ENCODE results near the gene C1orf216. TPM values are rescaled to one million over a fixed set of nuclear protein-coding genes. Genes with fewer than 3 reads are reported as not detected.

Gene C1orf216
- 10 to 100 TPM in 1 of 2 donors, 1 to 10 TPM in 1; 9.8 to 13.0 TPM for total RNA-seq
- polyA plus RNA-seq (2013, experiment 1 of 2) = 8.9 TPM
- 8.1 TPM for polyA plus RNA-seq (2013, experiment 2 of 2)
- long read RNA-seq, experiment 1, partial matches to known transcripts = 0 of 4 reads
- long read RNA-seq, experiment 1, other reads (novel, unspliced or antisense) = 4 of 4 reads
- long read RNA-seq, experiment 2, transcript C1orf216-201 (2 exons, 3,218 nt) = major isoform, 14 of 22 reads
- long read RNA-seq, experiment 2, partial matches to known transcripts = 0 of 22 reads
- long read RNA-seq, experiment 2, other reads (novel, unspliced or antisense) = 8 of 22 reads
- long read RNA-seq, experiment 3, transcript C1orf216-201 (2 exons, 3,218 nt) = major isoform, 41 of 43 reads
- long read RNA-seq, experiment 3, partial matches to known transcripts = 0 of 43 reads
- long read RNA-seq, experiment 3, other reads (novel, unspliced or antisense) = 1 of 43 reads
- long read RNA-seq, experiment 4, partial matches to known transcripts = 0 of 2 reads
- long read RNA-seq, experiment 4, other reads (novel, unspliced or antisense) = 2 of 2 reads

- WGBS, 2 experiments (ENCODE audit: insufficient coverage in 1 of 2, insufficient read length in 1 of 2) = 11 to 13% methylated on average over 31 to 76 of the region's 76 CpGs
Observed at GRCh38 chr1:35718492-35719336, at the start of gene C1orf216. Gene C1orf216, minus strand, starts transcription at chr1:35718884. Its CDS starts 2,563 bp downstream, at chr1:35716321.

GRCh38 chr1:35764283-35764682, 45.6 kb upstream of the C1orf216 start:
- Histone ChIP-seq H3K36me3 (ENCODE audit: control insufficient read depth, insufficient read depth, low read length) (peaks cover 67% of the 10 kb centered on the region), H3K4me1 (ENCODE audit: control insufficient read depth, insufficient read depth, low read length) (no peaks in the 10 kb centered on the region), H3K27me3 (ENCODE audit: control insufficient read depth, insufficient read depth, low read length, poor library complexity, severe bottlenecking) (no peaks in the 10 kb centered on the region), H3K27ac (ENCODE audit: low read depth, low read length) (no peak overlapping the region), H3K4me3 (ENCODE audit: low read length) (no peak overlapping the region), H3K9ac (ENCODE audit: extremely low read depth, low read length, poor library complexity, severe bottlenecking) (peak overlapping the region; percentile 2), H3K9me3 (ENCODE audit: control insufficient read depth, low read length) (no peaks in the 10 kb centered on the region)
- Mint-ChIP-seq H3K4me1 (peaks cover 2% of the 10 kb centered on the region), H3K27me3 (ENCODE audit: insufficient read depth) (no peaks in the 10 kb centered on the region), H3K9me3 (no peaks in the 10 kb centered on the region), H3K27ac (no peak overlapping the region), H3K4me3 (no peak overlapping the region), H3K36me3 (ENCODE audit: low read depth) (peaks cover 33% of the 10 kb centered on the region)
- no peak for TF ChIP-seq CTCF (conservative IDR thresholded peaks at IDR 0.05)
- DNase-seq = no peak
- WGBS, 2 experiments (ENCODE audit: insufficient coverage in 1 of 2, insufficient read length in 1 of 2) = 96 to 100% methylated on average over 2 to 3 of the region's 3 CpGs

More at GRCh38 chr1:35718492-35719336, at the start of gene C1orf216:
- H3K4me1 ChIP-seq (ENCODE audit: control insufficient read depth, insufficient read depth, low read length) = no peaks in the 10 kb centered on the region
- peak within 1 kb of the TSS; percentile 85 for H3K4me3 ChIP-seq (ENCODE audit: low read length)
- no peak within 1 kb of the TSS for H3K27ac ChIP-seq (ENCODE audit: low read depth, low read length)
- Mint-ChIP-seq H3K27ac (peak within 1 kb of the TSS; percentile 45), H3K4me3 (peak within 1 kb of the TSS; percentile 59), H3K36me3 (ENCODE audit: low read depth) (peaks cover 18% of the 10 kb centered on the region), H3K27me3 (ENCODE audit: insufficient read depth) (peaks cover 6% of the 10 kb centered on the region), H3K4me1 (peaks cover 4% of the 10 kb centered on the region), H3K9me3 (no peaks in the 10 kb centered on the region)
- peak within 1 kb of the TSS; percentile 44 for H3K9ac ChIP-seq (ENCODE audit: extremely low read depth, low read length, poor library complexity, severe bottlenecking)
- H3K9me3 ChIP-seq (ENCODE audit: control insufficient read depth, low read length) = no peaks in the 10 kb centered on the region
- H3K27me3 ChIP-seq (ENCODE audit: control insufficient read depth, insufficient read depth, low read length, poor library complexity, severe bottlenecking) = no peaks in the 10 kb centered on the region
- H3K36me3 ChIP-seq (ENCODE audit: control insufficient read depth, insufficient read depth, low read length) = peaks cover 9% of the 10 kb centered on the region
- no peak for TF ChIP-seq CTCF (conservative IDR thresholded peaks at IDR 0.05)
- peak; percentile 84 for DNase-seq

GRCh38 chr1:35763201-35763600, 44.5 kb upstream of the C1orf216 start:
- H3K36me3 ChIP-seq (ENCODE audit: control insufficient read depth, insufficient read depth, low read length) = peaks cover 77% of the 10 kb centered on the region
- H3K27me3 ChIP-seq (ENCODE audit: control insufficient read depth, insufficient read depth, low read length, poor library complexity, severe bottlenecking) = no peaks in the 10 kb centered on the region
- no peaks in the 10 kb centered on the region for H3K9me3 ChIP-seq (ENCODE audit: control insufficient read depth, low read length)
- no peaks in the 10 kb centered on the region for H3K9me3 Mint-ChIP-seq
- no peak overlapping the region for H3K27ac Mint-ChIP-seq
- no peaks in the 10 kb centered on the region for H3K27me3 Mint-ChIP-seq (ENCODE audit: insufficient read depth)
- H3K4me1 Mint-ChIP-seq = no peaks in the 10 kb centered on the region
- no peak overlapping the region for H3K27ac ChIP-seq (ENCODE audit: low read depth, low read length)
- no peak for DNase-seq
- peaks cover 37% of the 10 kb centered on the region for H3K36me3 Mint-ChIP-seq (ENCODE audit: low read depth)
- no peak overlapping the region for H3K9ac ChIP-seq (ENCODE audit: extremely low read depth, low read length, poor library complexity, severe bottlenecking)
- no peaks in the 10 kb centered on the region for H3K4me1 ChIP-seq (ENCODE audit: control insufficient read depth, insufficient read depth, low read length)
- no peak overlapping the region for H3K4me3 Mint-ChIP-seq
- no peak overlapping the region for H3K4me3 ChIP-seq (ENCODE audit: low read length)
- TF ChIP-seq CTCF (conservative IDR thresholded peaks at IDR 0.05) = no peak
